C4-2B (cell line): ENCODE measurements around the gene PAPOLG.

Experiments used
- ZFX ChIP-seq: fragments of 450-650 bp; IDR thresholded peaks from 2 replicates; pipeline ENCODE4 v1.6.1; 2017
- TF ChIP-seq, protein P1 (sequence below): fragments of 450-650 bp; conservative IDR thresholded peaks from 2 replicates; pipeline ENCODE4 v1.5.1; 2017; ENCODE audit warnings: mild to moderate bottlenecking

DNA sequence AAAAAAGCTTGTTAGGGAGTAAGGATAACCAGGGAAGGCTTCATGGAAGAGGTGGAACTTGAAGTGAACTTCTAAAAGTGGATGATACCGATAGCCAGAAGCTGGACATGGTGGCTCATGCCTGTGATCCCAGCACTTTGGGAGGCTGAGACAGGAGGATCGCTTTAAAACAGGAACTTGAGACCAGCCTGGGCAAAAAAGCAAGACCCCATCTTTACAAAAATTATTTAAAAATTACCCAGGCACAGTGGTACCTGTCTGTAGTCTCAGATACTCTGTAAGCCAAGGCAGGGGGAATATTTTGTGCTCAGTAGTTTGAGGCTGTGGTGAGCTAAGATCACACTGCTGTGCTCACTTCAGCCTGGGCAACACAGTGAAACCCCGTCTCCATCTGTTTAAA lies 10.2 kb downstream of the PAPOLG start:
- TF ChIP-seq, protein P1, sequence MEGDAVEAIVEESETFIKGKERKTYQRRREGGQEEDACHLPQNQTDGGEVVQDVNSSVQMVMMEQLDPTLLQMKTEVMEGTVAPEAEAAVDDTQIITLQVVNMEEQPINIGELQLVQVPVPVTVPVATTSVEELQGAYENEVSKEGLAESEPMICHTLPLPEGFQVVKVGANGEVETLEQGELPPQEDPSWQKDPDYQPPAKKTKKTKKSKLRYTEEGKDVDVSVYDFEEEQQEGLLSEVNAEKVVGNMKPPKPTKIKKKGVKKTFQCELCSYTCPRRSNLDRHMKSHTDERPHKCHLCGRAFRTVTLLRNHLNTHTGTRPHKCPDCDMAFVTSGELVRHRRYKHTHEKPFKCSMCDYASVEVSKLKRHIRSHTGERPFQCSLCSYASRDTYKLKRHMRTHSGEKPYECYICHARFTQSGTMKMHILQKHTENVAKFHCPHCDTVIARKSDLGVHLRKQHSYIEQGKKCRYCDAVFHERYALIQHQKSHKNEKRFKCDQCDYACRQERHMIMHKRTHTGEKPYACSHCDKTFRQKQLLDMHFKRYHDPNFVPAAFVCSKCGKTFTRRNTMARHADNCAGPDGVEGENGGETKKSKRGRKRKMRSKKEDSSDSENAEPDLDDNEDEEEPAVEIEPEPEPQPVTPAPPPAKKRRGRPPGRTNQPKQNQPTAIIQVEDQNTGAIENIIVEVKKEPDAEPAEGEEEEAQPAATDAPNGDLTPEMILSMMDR: no peak
- no peak for TF ChIP-seq ZFX
